ENCODE results near the gene RCSD1. TPM values are rescaled to one million over a fixed set of nuclear protein-coding genes. Genes with fewer than 3 reads are reported as not detected.
A peak's percentile ranks its signal among the peaks of the same experiment; 100 is the strongest.

The RCSD1 gene
- polyA plus RNA-seq, 2 donors, result 1.5 to 1.7 TPM

DNA sequence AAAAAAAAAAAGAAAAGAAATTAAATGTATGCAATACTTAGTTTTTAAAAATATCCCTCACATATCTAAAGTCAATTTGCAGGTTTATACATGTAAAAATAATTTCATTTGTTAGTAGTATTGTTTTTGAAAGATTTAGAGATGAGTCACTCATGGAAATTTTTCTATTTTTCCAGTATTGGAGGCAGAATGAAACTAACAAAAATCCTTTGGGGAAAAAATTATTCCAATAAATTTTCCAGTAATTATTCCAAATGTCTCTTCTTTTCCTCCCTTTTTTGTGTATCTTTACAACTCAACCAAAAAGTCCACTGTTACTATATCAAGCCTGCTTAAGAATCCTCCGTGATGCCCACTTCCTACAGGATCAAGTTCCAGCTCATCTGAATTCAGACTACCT lies 121.6 kb downstream of the RCSD1 start:
- H3K27me3 ChIP-seq (ENCODE audit: control insufficient read depth in 1 of 2, insufficient read depth in 2 of 2, low read length in 2 of 2), result no peaks in the 10 kb centered on the region
- no peak overlapping the region for H3K4me3 ChIP-seq (ENCODE audit: low read depth in 1 of 2, low read length in 2 of 2)
- H3K36me3 ChIP-seq (ENCODE audit: control insufficient read depth in 2 of 2, insufficient read depth in 2 of 2, low read length in 1 of 2), result no peaks in the 10 kb centered on the region
- H3K27ac ChIP-seq (ENCODE audit: low read depth in 2 of 2, low read length in 1 of 2), result no peak overlapping the region
- no peaks in the 10 kb centered on the region for H3K9me3 ChIP-seq (ENCODE audit: control insufficient read depth in 2 of 2, insufficient read depth in 1 of 2, low read depth in 1 of 2, low read length in 1 of 2)
- peaks cover 0 to 6% of the 10 kb centered on the region in 2 donors for H3K4me1 ChIP-seq (ENCODE audit: control insufficient read depth in 2 of 2, insufficient read depth in 2 of 2, low read length in 1 of 2)
- 53 to 71% methylated on average over 1 of the region's 1 CpG for WGBS, 2 donors

DNA sequence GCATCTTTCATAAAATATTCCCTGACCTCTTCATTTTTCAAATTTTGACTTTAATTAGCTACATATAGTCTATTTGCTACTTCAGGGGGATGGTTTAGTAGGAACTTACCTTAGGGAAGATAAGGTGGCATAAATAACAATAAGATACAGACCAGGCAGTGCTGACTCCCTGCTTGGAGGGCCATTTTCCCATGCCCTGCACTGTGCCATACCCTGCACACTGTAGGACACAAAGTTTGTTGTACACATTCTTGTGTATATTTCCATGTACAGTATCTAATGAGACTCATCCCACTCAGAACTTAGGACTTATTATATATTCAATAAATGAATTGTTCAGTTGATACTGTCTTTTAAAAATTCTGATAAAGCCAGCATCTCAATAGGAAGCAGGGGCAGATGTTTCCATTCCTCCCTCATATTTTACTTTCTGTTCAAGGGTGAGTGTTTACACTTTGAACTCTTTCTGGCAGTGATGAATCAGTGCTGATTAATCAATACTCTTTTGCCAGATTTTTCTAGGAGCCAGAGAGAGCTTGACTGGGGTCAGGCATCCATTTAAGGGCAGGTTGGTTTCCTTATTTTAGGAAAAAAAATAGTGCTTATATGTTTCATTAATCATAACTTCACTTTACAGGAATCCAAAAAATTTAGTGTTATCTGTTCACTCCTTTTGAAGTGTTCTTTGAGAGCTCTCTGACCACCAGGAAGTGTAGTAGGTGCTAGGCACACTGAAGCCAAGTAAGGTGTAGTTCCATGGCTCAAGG lies 122.4 kb downstream of the RCSD1 start:
- H3K27me3 ChIP-seq (ENCODE audit: control insufficient read depth in 1 of 2, insufficient read depth in 2 of 2, low read length in 2 of 2), result no peaks in the 10 kb centered on the region
- H3K36me3 ChIP-seq (ENCODE audit: control insufficient read depth in 2 of 2, insufficient read depth in 2 of 2, low read length in 1 of 2), result no peaks in the 10 kb centered on the region
- H3K27ac ChIP-seq (ENCODE audit: low read depth in 2 of 2, low read length in 1 of 2), result peak overlapping the region; percentile 70 to 73
- no peak overlapping the region for H3K4me3 ChIP-seq (ENCODE audit: low read depth in 1 of 2, low read length in 2 of 2)
- H3K4me1 ChIP-seq (ENCODE audit: control insufficient read depth in 2 of 2, insufficient read depth in 2 of 2, low read length in 1 of 2), result peaks cover 0 to 6% of the 10 kb centered on the region in 2 donors
- H3K9me3 ChIP-seq (ENCODE audit: control insufficient read depth in 2 of 2, insufficient read depth in 1 of 2, low read depth in 1 of 2, low read length in 1 of 2), result no peaks in the 10 kb centered on the region

- Histone ChIP-seq H3K4me3 (ENCODE audit: low read depth in 1 of 2, low read length in 2 of 2) (no peak overlapping the region), H3K27ac (ENCODE audit: low read depth in 2 of 2, low read length in 1 of 2) (no peak overlapping the region), H3K36me3 (ENCODE audit: control insufficient read depth in 2 of 2, insufficient read depth in 2 of 2, low read length in 1 of 2) (no peaks in the 10 kb centered on the region), H3K9me3 (ENCODE audit: control insufficient read depth in 2 of 2, insufficient read depth in 1 of 2, low read depth in 1 of 2, low read length in 1 of 2) (no peaks in the 10 kb centered on the region), H3K27me3 (ENCODE audit: control insufficient read depth in 1 of 2, insufficient read depth in 2 of 2, low read length in 2 of 2) (no peaks in the 10 kb centered on the region), H3K4me1 (ENCODE audit: control insufficient read depth in 2 of 2, insufficient read depth in 2 of 2, low read length in 1 of 2) (peaks cover 0 to 6% of the 10 kb centered on the region in 2 donors)
- 79 to 81% methylated on average over 3 of the region's 3 CpGs for WGBS, 2 donors
Observed at GRCh38 chr1:167755654-167756053, 125.6 kb downstream of the RCSD1 start.

Other genes with a start within 250 kb of the RCSD1 start
- 1 to 10 TPM; 1.3 to 1.6 TPM for gene CD247, start 111.7 kb upstream of the RCSD1 start, polyA plus RNA-seq
- gene CREG1, start 76.5 kb upstream of the RCSD1 start, polyA plus RNA-seq, result 10 to 100 TPM; 41.9 to 72.7 TPM
- gene MPZL1, start 91.8 kb downstream of the RCSD1 start, polyA plus RNA-seq, result 10 to 100 TPM; 16.2 to 22.5 TPM

Measured in esophagus (tissue), 2 donors.